ENCODE results near the gene ANGPTL2. TPM values are rescaled to one million over a fixed set of nuclear protein-coding genes. Genes with fewer than 3 reads are reported as not detected.
A peak's percentile ranks its signal among the peaks of the same experiment; 100 is the strongest.

ANGPTL2 gene
- total RNA-seq, 1 donor from 2014 or later, result 16.6 TPM

DNA sequence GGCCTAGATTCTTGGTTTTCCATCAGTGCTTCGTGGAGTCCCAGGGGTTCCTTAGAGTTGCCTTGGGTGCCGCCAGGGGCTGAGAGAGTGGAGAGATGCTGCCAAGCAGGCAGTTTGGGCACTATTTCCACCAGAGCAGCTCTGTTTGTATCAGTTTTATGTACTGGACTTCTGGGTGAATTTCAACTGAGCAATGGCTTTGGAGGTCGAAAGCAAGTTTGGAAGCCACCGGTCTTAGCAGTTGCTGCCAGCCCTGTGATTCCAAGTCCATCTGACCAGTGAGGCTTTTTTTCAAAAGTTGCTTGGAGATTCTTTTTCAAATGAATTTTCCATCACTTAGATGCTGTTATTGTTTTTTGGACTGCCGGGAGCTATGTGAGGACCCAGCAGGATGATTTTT lies 68.5 kb downstream of the ANGPTL2 start:
- peaks cover 22% of the 10 kb centered on the region for H3K4me1 Mint-ChIP-seq
- no peaks in the 10 kb centered on the region for H3K36me3 Mint-ChIP-seq
- DNase-seq (ENCODE audit: low spot score in 2 of 2, unreplicated experiment in 2 of 2), result no peak
- TF ChIP-seq CTCF (IDR thresholded peaks at IDR 0.05; ENCODE audit: unreplicated experiment), result no peak
- no peaks in the 10 kb centered on the region for H3K9me3 Mint-ChIP-seq
- H3K27me3 Mint-ChIP-seq (ENCODE audit: low read depth), result no peaks in the 10 kb centered on the region
- H3K4me3 Mint-ChIP-seq, result no peak overlapping the region
- H3K27ac Mint-ChIP-seq, result peak overlapping the region; percentile 73

DNA sequence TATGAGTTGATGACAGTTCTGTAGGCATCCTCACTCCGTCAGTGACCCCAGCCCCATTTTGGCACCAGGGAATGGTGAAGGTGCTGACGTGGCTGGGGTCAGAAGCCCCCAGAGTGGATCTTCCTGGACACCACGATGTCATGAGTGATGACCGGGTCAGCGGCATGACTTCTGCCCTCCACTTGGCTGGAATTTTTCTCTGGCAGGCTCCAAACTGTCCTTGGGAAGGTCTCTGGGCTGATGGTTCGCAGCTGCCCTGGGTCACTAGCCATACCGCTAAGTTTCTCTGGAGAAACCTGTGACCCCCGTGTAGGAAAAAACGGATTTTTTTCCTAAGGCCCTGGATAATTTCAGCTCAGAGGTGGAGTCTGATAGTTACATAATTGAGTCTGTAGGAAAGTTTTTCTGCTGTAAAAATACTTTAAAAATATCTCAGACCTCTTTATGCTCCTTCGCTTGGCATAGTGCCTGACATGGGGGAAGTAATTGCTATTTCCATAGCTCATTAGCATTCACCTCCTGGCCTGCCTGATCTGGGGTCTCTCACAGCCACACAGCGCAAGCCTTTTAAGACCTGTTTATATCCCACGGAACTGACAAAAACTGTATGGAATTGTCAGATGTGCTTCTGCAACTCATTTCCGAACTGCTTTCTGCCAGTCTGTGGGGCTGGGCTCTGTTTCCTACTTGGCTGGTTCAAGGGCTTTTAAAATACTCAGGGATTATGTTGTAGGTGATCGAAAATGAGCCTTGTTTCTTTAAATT lies 69.2 kb downstream of the ANGPTL2 start:
- no peak for TF ChIP-seq CTCF (IDR thresholded peaks at IDR 0.05; ENCODE audit: unreplicated experiment)
- Mint-ChIP-seq H3K9me3 (no peaks in the 10 kb centered on the region), H3K4me1 (peaks cover 22% of the 10 kb centered on the region), H3K27ac (peak overlapping the region; percentile 73), H3K27me3 (ENCODE audit: low read depth) (no peaks in the 10 kb centered on the region), H3K4me3 (no peak overlapping the region), H3K36me3 (no peaks in the 10 kb centered on the region)
- no peak for DNase-seq (ENCODE audit: low spot score in 2 of 2, unreplicated experiment in 2 of 2)

DNA sequence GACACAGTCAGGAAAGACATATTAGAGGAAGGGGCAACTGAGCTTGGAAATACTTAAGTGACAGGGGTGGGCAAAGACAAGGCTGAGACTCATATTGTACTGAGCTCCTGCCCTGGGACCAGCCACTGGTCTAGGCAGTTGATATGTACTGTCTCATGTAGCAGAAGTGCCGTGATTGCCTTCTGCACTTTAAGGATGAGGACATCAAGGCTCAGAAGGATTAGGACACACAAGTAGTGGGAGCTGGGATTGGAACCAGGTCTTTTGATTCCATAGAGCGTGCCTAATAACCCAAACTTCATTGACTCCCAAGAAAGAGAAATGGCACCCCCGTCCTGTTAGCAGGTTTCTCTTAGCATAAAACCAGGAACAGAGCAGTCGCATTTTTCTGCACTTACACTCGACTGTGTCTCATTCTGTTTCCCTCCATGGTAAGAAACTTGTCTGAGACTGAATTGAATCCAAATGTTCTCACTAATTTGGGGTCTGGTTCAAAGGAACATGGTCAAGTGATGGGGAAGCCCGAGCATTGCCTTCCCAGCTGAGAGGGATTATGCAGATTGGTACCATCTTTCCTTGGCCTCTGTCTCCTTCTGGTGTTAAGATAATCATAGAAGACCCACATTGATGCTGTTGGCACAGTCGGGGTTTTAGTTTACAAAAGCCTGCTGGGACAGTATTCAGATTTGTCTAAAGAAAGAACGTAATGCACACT lies 70.4 kb downstream of the ANGPTL2 start:
- no peak for DNase-seq (ENCODE audit: low spot score in 2 of 2, unreplicated experiment in 2 of 2)
- H3K27ac Mint-ChIP-seq, result no peak overlapping the region
- peaks cover 20% of the 10 kb centered on the region for H3K4me1 Mint-ChIP-seq
- H3K36me3 Mint-ChIP-seq, result no peaks in the 10 kb centered on the region
- no peaks in the 10 kb centered on the region for H3K9me3 Mint-ChIP-seq
- H3K27me3 Mint-ChIP-seq (ENCODE audit: low read depth), result no peaks in the 10 kb centered on the region
- TF ChIP-seq CTCF (IDR thresholded peaks at IDR 0.05; ENCODE audit: unreplicated experiment), result no peak
- no peak overlapping the region for H3K4me3 Mint-ChIP-seq

GRCh38 chr9:127050591-127051001 lies 71.8 kb downstream of the ANGPTL2 start:
- Mint-ChIP-seq H3K27me3 (ENCODE audit: low read depth) (no peaks in the 10 kb centered on the region), H3K27ac (no peak overlapping the region), H3K4me1 (peaks cover 20% of the 10 kb centered on the region), H3K4me3 (no peak overlapping the region), H3K9me3 (no peaks in the 10 kb centered on the region), H3K36me3 (no peaks in the 10 kb centered on the region)
- no peak for DNase-seq (ENCODE audit: low spot score in 2 of 2, unreplicated experiment in 2 of 2)
- no peak for TF ChIP-seq CTCF (IDR thresholded peaks at IDR 0.05; ENCODE audit: unreplicated experiment)

DNA sequence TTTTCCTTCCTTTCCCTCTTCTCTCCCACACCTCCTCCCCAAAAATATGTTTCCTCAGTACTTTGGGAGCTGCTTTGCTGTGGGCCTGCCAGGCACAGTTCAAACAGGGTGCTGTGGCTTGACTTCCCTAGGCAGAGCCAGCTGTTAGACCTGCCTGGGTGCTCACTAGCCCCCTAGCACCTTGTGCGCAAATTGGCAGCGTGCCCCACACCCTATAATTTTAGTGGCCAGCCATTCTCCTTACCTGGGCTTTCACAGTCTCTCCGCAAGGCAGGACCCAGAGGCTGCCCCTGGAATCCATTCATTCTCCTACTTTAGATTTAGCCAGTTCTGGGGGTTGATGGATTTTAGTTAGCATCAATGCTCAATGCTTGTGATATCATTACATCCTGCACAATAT lies 72.3 kb downstream of the ANGPTL2 start:
- H3K4me1 Mint-ChIP-seq, result peaks cover 20% of the 10 kb centered on the region
- no peak for TF ChIP-seq CTCF (IDR thresholded peaks at IDR 0.05; ENCODE audit: unreplicated experiment)
- no peaks in the 10 kb centered on the region for H3K36me3 Mint-ChIP-seq
- no peak for DNase-seq (ENCODE audit: low spot score in 2 of 2, unreplicated experiment in 2 of 2)
- H3K9me3 Mint-ChIP-seq, result no peaks in the 10 kb centered on the region
- no peaks in the 10 kb centered on the region for H3K27me3 Mint-ChIP-seq (ENCODE audit: low read depth)
- H3K4me3 Mint-ChIP-seq, result no peak overlapping the region
- H3K27ac Mint-ChIP-seq, result no peak overlapping the region

All from mesothelial cell of epicardium (in vitro differentiated cells).